HL-60/S4 treated with phorbol 12-myristate 13-acetate at 8.2 ng/mL for 4 days and 3 days (cell line): ENCODE results near the gene ARHGEF16.

Experiments
- in situ Hi-C: fragments of 300-500 bp; cut with MboI; formaldehyde crosslinking; loops from 2 replicates; pipeline ENCODE4 v1.15.0; 2022; ENCODE audit warnings: low sequenced_read_pairs

The ARHGEF16 gene

DNA sequence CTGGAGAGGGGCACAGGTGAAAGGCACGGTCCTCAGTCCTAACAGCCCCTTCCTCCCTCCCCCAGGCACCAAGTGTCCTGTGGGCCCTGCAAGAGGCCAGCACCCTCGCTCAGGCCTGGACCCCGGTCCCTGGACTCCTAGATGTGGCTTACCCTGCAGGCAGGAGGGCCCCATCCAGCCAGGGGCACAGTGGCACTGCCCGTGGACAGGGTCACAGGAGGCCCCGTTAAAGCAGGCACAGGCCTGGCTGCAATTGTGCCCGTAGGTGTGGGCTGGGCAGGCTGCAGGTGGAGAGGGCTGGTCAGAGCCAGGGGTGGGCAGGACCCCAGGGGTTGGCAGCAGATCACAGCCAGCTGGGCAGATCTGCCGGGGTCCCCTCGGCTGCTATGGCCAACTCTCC lies 44.5 kb downstream of the ARHGEF16 start:
- in situ Hi-C loops, result no loop called here

DNA sequence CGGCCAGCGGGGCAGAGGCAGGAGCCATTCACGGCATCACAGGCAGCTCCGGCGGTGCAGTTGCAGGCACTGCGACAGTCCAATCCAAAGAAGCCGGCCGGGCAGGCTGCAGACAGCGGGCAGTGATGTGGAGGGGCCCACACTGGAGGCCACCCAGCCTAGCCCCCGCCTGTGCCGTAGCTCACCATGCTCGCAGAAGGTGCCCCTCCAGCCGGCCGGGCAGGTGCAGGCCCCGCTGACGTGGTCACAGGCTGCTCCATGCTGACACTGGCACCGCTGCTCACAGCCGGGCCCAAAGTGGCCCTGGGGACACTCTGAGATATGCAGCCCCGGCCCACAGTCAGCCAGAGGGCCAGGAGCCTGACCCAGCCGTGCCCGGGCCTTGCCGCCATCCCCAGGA lies 45.1 kb downstream of the ARHGEF16 start:
- in situ Hi-C loops, result no loop called here

DNA sequence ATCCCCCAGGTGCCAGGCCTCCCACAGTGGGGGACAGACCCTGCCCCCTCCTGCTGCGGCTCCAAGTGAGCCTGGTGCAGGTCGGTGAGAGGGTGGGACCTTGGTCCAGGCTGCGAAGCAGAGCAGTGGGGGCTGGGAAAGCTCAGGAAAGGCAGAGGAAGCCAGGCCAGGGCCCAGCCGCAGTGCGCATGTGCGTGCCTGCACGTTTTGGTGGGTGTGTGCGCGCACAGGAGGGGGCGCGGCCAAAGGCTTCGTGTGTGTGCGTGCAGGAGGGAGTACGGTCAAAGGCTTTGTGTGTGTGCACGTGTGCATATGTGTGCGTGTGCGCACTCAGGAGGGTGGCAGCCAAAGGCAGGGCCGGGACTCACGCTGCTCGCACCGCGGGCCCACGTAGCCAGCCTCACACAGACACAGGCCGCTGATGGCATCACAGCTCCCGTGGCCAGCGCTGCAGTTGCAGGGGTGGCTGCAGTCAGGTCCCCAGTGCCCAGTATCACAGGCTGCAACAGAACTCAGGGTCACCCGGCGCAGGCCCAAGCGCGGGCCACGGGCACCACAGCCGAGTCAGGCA lies 45.9 kb downstream of the ARHGEF16 start:
- in situ Hi-C loops, result no loop called here

- in situ Hi-C loops, result no loop called here
Observed at GRCh38 chr1:3501437-3501836, 47.0 kb downstream of the ARHGEF16 start.

DNA sequence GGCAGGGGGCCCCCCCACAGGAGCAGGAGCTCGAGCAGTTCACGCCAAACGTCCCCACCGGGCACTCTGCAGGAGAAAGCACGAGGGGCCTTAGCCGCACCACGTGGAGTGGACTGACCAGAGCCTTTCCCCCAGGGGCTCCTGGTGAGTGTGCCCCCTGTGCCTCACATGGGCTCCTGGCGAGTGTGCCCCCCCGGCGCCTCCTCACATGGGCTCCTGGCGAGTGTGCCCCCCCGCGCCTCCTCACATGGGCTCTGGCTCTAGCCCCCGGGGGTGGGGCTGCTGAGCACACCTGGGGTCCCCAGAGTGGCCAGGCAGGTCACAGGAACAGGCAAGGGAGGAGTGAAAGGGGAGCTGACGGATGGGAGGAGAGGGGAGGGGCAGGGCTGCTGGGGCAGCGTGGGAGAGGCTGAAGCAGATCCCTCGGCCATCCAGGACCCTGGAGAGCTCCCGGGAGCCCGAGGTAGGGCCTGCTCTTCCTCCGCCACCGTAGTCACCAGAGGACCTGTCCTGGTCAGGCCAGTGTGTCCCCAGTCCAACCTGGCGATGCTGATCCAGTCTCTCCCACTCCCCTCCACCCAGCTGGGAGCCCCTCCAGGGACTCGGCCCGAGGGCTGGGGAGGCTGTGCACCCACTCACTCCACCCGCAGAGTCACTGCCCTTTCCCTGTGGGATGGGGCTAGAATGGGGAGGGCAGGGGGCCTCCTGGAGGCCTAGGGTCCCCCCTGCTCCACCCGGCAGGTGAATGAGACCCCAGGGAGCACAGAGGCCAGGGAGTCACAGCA lies 47.6 kb downstream of the ARHGEF16 start:
- in situ Hi-C loops, result no loop called here

DNA sequence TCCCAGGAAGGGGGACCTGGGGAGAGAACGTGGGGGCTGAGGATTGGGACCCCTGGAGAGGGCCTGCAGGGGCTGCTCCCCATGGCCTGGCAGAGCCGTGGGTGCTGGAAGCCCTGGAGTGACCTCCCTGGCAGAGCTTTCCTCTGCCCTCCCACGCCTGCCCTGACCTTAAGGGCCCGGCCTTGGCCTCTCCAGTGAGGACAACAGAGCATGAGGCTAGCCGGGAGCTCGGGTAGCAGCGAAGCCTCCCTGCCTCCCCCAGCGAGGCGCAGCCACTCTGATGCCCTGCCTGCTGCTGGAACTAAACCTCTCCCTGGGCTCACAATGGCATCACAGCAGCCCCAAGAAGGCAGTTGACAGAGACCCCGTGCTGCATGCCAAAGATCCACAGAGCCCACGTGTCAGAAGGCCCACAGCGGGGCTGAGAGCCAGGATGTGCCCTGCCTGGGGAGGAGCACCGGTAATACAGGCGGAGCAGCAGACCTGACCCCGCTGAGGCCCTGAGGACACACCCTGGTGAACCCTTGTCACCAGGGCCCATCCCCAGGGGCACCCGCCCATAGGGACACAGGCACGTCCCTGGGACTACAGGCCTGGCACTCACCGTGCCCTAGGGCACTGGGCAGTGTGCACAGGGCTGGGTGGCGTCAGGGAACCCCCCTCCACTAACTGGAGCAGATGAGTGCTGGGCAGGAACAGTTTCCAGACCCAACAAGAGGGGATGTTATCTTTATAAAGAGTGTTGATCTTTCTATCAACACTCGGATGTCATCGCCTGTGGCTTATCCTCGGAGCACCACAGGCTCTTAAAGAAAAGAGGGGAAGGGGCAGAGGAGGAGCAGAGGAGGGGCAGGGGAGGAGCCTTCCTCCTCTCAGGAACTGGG lies 48.4 kb downstream of the ARHGEF16 start:
- in situ Hi-C loops, result no loop called here

DNA sequence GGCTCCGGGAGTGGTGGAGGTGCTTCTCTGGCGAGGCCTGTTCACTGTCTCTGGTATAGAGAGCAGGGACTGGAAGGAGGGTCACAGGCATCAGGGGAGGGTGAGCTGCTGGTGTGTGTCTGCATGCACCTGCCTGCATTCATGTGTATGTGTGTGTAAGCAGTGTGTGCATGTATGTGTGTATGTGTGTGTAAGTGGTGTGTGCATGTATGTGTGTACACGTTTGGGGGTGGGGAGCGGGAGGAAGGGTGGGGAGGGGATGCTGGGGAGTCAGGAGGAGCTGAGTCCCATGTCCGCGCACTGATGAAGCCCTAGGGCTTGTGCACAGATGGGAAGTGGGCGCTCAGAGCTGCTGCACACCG lies 49.0 kb downstream of the ARHGEF16 start:
- in situ Hi-C loops, result no loop called here

GRCh38 chr1:3504151-3504821 lies 49.8 kb downstream of the ARHGEF16 start:
- in situ Hi-C loops, result no loop called here

GRCh38 chr1:3504822-3505153 lies 50.3 kb downstream of the ARHGEF16 start:
- in situ Hi-C loops, result no loop called here

DNA sequence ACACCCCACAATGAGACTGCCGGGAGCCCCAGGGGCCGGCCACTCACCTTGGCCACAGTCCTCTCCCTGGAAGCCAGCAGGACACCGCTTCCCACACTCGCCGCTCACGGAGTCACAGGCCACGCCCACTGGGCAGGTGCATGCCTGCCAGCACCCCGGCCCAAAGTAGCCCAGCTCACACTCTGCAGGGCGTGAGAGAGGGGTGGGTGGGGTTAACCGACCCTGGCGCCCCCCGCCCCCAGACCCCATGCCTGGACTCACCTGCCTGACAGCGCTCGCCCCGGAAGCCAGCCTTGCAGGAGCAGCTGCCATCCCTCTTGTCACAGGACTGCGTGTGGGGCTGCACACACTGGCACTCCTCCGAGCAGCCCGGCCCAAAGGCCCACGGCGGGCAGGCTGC lies 50.7 kb downstream of the ARHGEF16 start:
- in situ Hi-C loops, result no loop called here

GRCh38 chr1:3506041-3506440 lies 51.6 kb downstream of the ARHGEF16 start:
- in situ Hi-C loops, result no loop called here

DNA sequence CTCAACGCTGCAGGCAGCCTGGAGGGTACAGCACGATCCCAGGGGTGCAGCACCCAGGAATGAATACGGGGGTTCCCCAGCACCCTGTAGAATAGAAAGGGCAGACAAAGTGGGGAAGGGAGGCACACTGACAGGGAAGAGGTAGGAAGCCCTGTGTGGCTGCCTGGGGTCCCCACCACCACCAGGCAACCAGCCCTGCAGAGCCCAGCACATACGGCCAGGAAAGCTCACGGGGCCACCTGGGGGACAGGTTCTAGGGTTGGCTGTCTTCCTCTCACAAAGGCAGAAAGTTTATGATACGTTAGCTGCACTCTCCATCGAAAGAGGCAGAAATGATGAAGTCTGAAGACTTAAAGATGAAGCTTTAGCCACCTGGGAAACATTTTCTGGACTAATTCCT lies 52.5 kb downstream of the ARHGEF16 start:
- in situ Hi-C loops, result no loop called here

DNA sequence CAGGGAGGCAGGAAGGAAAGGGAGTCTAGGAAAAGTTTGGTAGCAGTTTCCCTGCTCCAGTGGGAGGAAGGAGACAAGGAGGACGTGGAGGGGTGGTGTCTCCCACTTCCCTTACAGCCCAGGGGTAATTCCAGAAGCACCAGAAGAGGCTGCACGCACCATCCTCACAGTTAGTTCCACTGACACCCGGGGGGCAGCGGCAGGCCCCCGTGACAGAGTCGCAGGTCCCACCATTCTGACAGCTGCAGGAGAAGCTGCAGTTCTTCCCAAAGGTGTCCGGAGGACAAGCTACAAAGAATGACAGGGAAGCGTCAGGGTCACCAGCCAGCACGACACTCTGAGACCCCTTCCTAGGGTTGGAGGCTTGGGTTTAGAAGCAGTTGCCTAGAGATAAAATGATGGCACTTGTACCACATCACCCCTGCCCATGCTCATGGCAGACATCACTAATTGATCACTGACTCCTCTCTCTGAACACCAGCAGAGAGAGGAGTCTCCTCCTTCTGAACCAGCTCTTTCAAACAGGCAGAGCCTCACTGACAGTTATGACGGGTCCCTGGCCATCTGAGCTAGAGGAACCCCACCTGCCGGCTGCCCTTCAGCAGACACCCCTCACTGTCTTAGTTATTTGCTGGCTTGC lies 53.3 kb downstream of the ARHGEF16 start:
- in situ Hi-C loops, result no loop called here

DNA sequence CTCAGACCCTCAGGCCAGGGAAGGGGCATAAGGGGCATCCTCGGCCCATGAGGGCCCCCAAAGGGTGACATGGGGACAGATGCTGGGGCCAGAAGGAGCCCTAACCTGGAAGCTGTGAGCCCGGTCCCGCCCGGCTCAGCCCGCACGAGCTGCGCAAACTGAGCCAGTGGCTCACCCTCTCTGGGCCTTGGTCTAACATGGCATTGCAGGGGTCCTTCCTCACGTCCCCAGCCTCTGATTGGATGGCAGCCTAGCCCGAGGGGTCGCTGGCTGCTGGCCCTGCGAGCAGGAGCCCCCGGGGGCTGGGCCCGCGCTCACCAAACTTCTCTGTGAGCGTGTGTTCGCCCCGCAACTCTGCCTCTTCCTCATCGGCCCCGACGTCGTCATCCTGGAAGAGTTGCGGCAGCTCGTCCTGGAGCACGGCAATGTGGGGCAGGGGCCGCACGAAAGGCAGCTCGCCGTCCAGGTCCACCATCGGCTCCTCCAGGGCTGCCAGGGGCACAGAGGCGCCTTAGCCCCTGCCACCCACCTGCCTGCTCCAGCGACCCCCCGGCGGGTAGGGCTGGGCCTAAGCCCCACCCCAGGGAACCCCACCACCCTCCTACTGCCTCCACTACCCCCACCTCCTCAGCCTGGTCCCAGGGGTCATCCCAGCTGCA lies 54.4 kb downstream of the ARHGEF16 start:
- in situ Hi-C loops, result no loop called here

DNA sequence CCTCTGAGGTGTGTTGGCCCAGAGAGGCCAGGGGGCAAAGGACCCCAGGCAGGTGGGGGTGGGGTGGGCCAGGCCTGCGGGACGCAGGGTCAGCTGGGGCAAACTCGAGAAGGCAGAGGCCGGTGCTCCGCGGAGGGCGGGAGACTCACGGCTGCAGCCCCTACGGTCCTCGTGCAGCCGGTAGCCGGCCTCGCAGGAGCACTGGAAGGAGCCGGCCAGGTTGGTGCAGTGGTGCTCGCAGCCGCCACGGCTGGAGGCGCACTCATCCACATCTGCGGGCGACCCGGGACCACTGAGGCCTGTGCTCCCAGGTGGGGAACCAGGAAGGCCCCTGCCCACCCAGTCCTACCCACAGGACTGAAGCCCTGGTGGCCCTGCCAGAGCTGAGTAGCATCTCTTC lies 55.3 kb downstream of the ARHGEF16 start:
- in situ Hi-C loops, result no loop called here

- in situ Hi-C loops, result no loop called here
Observed at GRCh38 chr1:3510136-3510955, 55.9 kb downstream of the ARHGEF16 start.

- in situ Hi-C loops, result no loop called here
Observed at GRCh38 chr1:3510956-3511250, 56.4 kb downstream of the ARHGEF16 start.

- in situ Hi-C loops, result no loop called here
Observed at GRCh38 chr1:3511306-3511705, 56.8 kb downstream of the ARHGEF16 start.

GRCh38 chr1:3511856-3512255 lies 57.4 kb downstream of the ARHGEF16 start:
- in situ Hi-C loops, result no loop called here

DNA sequence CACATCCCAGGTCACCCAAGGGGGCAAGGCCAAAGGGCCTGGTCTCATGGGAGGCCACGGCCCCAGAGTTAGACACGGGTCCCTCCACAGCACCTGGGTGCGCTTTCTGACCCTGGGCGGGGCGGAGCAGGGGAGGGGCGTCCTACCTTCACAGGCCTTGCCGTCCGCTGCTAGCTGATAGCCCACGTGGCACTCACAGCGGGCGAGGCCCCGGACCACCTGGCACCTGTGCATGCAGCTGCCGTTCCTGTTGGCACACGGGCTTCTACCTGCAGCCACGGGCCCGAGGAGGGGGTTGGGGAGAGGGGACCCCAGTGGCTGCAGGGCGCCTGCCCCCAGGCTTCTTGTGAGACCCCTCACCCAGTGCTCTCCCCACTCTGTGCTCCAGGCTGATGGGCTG lies 59.9 kb downstream of the ARHGEF16 start:
- in situ Hi-C loops, result no loop called here
